HS-5 (cell line): ENCODE measurements around the gene ITPRID1.
"Not testable (repeated sequence)": the region's sequence is repeated elsewhere in the genome, so short reads cannot be mapped to it uniquely, and the experiment has no call there.

Experiments
- DNase-seq: peaks from one replicate; pipeline ENCODE4 v3.0.0-alpha.2; 2012; ENCODE audit warnings: low read depth

Gene ITPRID1

DNA sequence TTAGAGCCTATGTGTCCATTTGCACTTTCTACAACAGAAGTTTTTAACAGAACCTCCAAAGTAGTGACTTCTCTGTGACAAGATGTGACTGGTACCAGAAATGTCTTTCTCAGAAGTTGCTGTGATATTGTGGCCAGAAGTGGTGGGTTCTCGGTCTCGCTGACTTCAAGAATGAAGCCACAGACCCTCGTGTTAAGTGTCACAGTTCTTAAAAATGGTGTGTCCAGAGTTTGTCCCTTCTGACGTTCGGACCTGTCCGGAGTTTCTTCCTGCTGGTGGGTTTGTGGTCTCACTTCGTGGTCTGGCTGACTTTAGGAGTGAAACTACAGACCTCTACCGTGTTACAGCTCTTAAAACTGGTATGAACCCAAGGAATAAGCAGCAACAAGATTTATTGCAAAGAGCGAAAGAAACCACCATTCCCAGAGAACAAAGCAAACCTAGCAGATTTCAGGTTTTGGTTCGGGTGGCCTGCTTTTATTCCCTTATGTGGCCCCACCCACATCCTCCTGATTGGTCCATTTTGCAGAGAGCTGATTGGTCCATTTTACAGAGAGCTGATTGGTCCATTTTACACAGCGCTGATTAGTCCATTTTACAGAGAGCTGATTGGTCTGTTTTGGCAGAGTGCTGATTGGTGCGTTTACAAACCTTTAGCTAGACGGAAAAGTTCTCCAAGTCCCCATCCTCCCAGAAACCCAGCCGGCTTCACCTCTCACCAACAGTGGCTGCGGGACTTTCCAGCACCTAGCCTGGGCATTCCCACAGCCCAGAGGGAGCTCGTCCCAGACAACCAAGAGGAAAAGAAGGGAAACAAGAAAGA is 3.0 kb downstream of the ITPRID1 start:
- DNase-seq = no peak

GRCh38 chr7:31517513-31517912 is 3.6 kb downstream of the ITPRID1 start:
- no peak for DNase-seq

GRCh38 chr7:31518766-31519165 is 4.9 kb downstream of the ITPRID1 start:
- no peak for DNase-seq

- DNase-seq = no peak
Measured at GRCh38 chr7:31521336-31522010, 7.6 kb downstream of the ITPRID1 start.

- no peak for DNase-seq
Measured at GRCh38 chr7:31526864-31527263, 13.0 kb downstream of the ITPRID1 start.

GRCh38 chr7:31529103-31529502 is 15.2 kb downstream of the ITPRID1 start:
- no peak for DNase-seq

GRCh38 chr7:31540651-31541185 is 26.8 kb downstream of the ITPRID1 start:
- not testable (repeated sequence) for DNase-seq

DNA sequence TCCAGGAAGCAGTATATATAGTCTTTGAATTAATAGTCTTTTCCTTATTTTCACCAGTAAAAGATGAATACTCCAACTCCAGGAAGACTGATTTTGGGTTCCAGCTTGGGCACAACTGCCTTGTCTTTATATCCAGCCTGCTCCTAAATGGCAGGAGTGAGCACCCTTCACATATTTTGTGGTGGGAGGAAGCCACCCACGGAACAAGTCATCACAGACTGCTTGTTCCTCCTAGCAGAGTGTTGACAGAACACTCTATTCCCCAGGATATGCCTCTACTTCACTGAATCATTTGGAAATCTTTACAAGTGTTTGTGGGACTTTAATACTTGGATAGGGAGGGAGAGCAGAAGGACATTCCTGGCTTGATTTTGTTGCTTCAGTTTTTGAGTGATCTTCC is 31.7 kb downstream of the ITPRID1 start:
- DNase-seq = no peak

DNA sequence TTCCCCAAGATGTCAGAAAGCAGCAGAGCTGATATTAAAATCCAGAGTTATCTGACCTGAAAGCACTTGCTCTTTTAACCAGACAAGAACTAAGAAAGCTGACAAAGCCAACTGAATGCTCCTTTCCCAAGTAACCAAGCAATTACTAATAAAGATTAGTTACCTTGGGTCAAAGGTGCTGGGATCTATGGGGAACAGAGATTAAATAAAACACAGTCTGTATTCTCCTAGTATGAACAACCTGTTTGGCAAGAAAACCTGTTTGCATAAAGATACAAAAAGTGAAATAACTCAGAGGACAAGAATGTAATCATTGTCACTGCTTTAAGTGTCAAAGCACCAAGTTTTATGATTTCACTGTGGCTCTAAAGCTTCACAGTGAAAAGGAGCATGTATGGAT is 35.7 kb downstream of the ITPRID1 start:
- no peak for DNase-seq

GRCh38 chr7:31550432-31550831 is 36.5 kb downstream of the ITPRID1 start:
- DNase-seq = no peak

DNA sequence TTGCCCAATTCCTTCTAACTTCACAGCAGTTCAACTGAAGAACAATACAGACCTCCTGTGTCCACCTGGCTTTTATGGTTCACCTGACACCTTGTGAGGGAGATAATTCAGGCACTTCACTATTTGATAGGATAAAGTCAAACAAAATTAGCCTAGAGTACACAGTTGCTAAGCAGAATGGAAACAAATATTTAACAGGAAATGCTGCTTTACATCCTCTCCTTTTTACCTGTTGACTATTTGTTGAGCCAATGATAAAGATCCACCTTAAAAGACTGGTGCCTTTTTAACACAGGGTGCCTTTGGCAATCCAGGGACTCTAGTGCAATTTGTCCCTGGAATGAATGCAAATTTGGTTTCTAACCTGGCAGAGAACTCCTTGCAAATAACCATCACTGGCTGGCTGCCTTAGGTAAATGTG is 39.8 kb downstream of the ITPRID1 start:
- no peak for DNase-seq

DNA sequence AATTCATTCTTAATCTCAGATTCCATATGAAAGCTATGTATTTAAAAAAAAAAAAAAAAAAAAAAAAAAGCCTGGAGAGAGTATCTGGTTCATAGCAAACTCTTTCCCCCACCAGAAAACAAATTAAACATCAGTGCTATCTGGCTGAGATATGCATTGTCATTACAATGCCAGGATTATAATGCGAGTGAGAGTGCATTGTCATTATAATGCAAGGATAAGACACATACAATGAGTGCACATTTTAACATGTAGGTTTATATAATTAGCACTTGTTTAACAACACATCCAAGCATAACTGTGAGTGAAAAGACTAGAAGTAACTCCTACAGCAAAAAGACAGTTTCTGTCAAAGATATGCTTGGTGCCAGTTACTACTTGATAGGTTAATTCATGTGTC is 48.1 kb downstream of the ITPRID1 start:
- no peak for DNase-seq

- DNase-seq = no peak
Measured at GRCh38 chr7:31563522-31563921, 49.6 kb downstream of the ITPRID1 start.

- no peak for DNase-seq
Measured at GRCh38 chr7:31563951-31564350, 50.1 kb downstream of the ITPRID1 start.

- DNase-seq = no peak
Measured at GRCh38 chr7:31564661-31565060, 50.8 kb downstream of the ITPRID1 start.

DNA sequence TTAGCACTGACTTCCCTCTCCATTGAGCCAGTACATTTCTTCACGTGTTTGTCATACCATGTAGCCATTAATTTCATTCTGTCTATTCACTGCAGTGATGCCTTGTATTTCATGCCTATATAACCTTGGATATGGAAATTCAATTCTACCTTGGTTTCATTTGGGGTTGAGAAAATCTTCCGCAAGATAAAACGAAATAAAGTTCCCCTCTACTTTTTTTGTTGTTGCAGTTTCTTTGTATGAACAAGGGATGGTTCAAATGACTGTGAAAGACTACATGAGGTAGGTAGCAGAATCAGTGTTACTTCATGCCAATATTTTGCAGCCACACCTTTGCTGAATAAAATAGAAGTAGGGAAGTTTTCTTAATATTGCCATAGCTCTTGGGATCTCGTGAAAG is 55.6 kb downstream of the ITPRID1 start:
- no peak for DNase-seq

GRCh38 chr7:31583526-31583925 is 69.6 kb downstream of the ITPRID1 start:
- DNase-seq = no peak

DNA sequence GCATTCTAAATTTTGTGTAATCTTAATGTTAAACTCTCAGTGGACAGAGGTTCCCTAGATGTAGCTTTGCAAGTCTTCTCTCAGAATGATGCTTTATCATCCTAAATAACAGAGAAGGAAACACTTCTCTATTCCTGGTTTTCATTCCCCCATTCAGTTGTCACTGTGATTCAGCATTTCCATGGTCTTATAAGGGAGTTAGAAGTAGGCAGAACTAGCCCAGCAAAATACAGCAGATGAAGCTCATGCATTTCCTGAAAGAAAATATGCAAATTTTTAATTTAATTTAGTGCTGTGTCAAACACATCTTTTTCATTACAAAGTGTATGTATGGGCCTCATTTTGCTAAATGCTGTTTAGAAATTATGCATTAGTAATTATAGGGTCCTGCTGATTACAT is 70.1 kb downstream of the ITPRID1 start:
- no peak for DNase-seq

DNA sequence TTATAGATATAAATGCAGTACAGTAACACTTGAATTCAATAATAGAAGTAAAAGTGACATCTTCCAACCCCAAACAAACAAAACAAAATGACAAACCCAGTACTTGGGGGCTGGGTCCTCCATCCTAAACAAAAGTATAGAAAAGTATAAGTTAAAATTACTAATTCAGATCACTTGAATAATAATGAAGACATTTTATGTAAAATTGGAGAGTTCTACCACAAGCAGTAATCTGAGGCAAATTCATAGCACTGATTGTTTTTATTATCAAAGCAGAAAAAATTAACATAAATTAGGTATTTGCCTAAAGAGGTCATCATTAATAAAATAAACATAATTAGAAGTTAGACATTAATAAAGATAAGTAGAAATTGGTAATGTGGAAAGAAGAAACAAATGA is 81.5 kb downstream of the ITPRID1 start:
- no peak for DNase-seq

GRCh38 chr7:31602041-31602625 is 88.2 kb downstream of the ITPRID1 start:
- DNase-seq = no peak

GRCh38 chr7:31603046-31603445 is 89.2 kb downstream of the ITPRID1 start:
- DNase-seq = no peak

DNA sequence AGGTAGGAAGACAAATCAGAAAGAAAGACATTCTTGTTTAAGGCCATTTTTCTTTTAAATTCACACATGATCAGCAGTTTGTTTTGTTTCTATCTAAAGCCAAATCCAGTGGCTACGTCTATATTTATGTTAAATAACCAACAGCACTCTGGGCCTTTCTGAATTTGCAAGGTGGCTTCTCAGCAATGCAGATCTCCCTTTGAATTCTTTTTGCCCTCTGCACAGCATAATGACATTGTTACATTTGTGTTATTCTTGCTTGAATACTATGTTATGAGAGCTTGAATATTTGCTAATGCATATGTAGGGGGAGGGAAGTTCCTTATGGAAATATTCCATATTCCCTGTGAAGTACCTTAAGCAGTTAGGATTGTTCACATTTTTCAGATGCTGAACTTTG is 99.7 kb downstream of the ITPRID1 start:
- no peak for DNase-seq

GRCh38 chr7:31633467-31633866 is 119.6 kb downstream of the ITPRID1 start:
- DNase-seq = no peak
